Testis (tissue), 3 donors: ENCODE measurements around the gene HMX2. TPM values are rescaled to one million over a fixed set of nuclear protein-coding genes. Genes with fewer than 3 reads are reported as not detected.
"Not testable (repeated sequence)": the region's sequence is repeated elsewhere in the genome, so short reads cannot be mapped to it uniquely, and the experiment has no call there.

Source experiments
- DNase-seq: peaks from one replicate; pipeline ENCODE4 v3.0.0-alpha.2; 2019
- H3K27ac ChIP-seq, 2 donors: fragments of 200-600 bp; sonication (generic); one replicate each; pipeline ENCODE4 v1.5.1; 2019
- H3K27me3 ChIP-seq: fragments of 200-600 bp; sonication (generic); one replicate; pipeline ENCODE4 v1.5.1; 2019
- H3K36me3 ChIP-seq: fragments of 200-600 bp; sonication (generic); one replicate; pipeline ENCODE4 v1.5.1; 2017; ENCODE audit warnings: low read depth; ENCODE audit errors: missing control alignments
- H3K4me1 ChIP-seq: fragments of 200-600 bp; sonication (generic); one replicate; pipeline ENCODE4 v1.5.1; 2019
- H3K4me3 ChIP-seq, 2 donors: fragments of 200-600 bp; sonication (generic); one replicate each; pipeline ENCODE4 v1.5.1; 2017 to 2019
- H3K9me3 ChIP-seq: fragments of 200-600 bp; sonication (generic); one replicate; pipeline ENCODE4 v1.5.1; 2017
- CTCF ChIP-seq, 3 experiments: fragments of 450-650 bp in 2 of 3; fragments of 200-600 bp in 1 of 3; sonication (generic) in 1 of 3; IDR thresholded peaks; one replicate each; pipeline ENCODE4 v1.5.1; 2016 to 2019; ENCODE audit warnings: antibody characterized with exemption in 3 of 3, mild to moderate bottlenecking in 2 of 3, moderate library complexity in 1 of 3
- POLR2A ChIP-seq: fragments of 450-650 bp; IDR thresholded peaks from one replicate; pipeline ENCODE4 v1.6.1; 2017; ENCODE audit warnings: antibody characterized with exemption, mild to moderate bottlenecking, moderate library complexity
- WGBS, 2 donors: methylation state at CpG; one replicate each; pipeline ENCODE4 v1.1.5; 2018; 5-methylcytosine and 5-hydroxymethylcytosine counted together
- intact Hi-C: fragments of 100-400 bp; cut with DNase I; formaldehyde crosslinking; loops from one replicate; pipeline ENCODE4 v1.15.1; 2023; ENCODE audit warnings: low total_unique reads
- polyA plus RNA-seq: library from polyadenylated mRNA; stranded (reverse); fragments of 350-450 nt; fragmentation: Illumina TruSeq; extraction: RNeasy Lipid Tissue Mini Kit (QIAGEN cat#74804); gene quantifications from one replicate; pipeline ENCODE4 v1.2.3, GENCODE V29; 2014; ENCODE audit warnings: low read depth, low replicate concordance; ENCODE audit not compliant: insufficient read depth
- total RNA-seq, 2 donors: library from RNA; depleted of rRNA; stranded (reverse); fragments of >200 nt; gene quantifications; one replicate each; pipeline ENCODE4 v1.2.3, GENCODE V29; 2016

HMX2 gene
- total and polyA plus RNA-seq, 3 donors from 2014 or later: 0.19 to 0.47 TPM; not detected in 1

- Histone ChIP-seq H3K4me3 (no peak overlapping the region), H3K9me3 (no peaks in the 10 kb centered on the region), H3K27me3 (no peaks in the 10 kb centered on the region), H3K27ac (no peak overlapping the region), H3K36me3 (no peaks in the 10 kb centered on the region), H3K4me1 (no peaks in the 10 kb centered on the region)
- TF ChIP-seq POLR2A: no peak
- TF ChIP-seq CTCF (IDR thresholded peaks at IDR 0.05): no peak
- intact Hi-C loops: no loop called here
- no peak for DNase-seq
- WGBS, 2 donors: 71 to 76% methylated on average over 9 of the region's 9 CpGs
These were observed 27.8 kb downstream of the HMX2 start for GRCh38 chr10:123175389-123176387.

GRCh38 chr10:123178390-123178789, 30.5 kb downstream of the HMX2 start:
- H3K4me3 ChIP-seq, H3K9me3 ChIP-seq, intact Hi-C loops, H3K36me3 ChIP-seq, H3K4me1 ChIP-seq, DNase-seq, H3K27ac ChIP-seq, H3K27me3 ChIP-seq: not testable (repeated sequence)
- WGBS, 2 donors: 94 to 96% methylated on average over 4 of the region's 4 CpGs

- intact Hi-C loops: no loop called here
- Histone ChIP-seq H3K27me3 (no peaks in the 10 kb centered on the region), H3K27ac (no peak overlapping the region), H3K4me1 (no peaks in the 10 kb centered on the region), H3K4me3 (no peak overlapping the region), H3K9me3 (no peaks in the 10 kb centered on the region), H3K36me3 (no peaks in the 10 kb centered on the region)
- TF ChIP-seq POLR2A (no peak), CTCF (IDR thresholded peaks at IDR 0.05) (no peak)
- no peak for DNase-seq
- WGBS, 2 donors: 91 to 94% methylated on average over 7 of the region's 7 CpGs
These were observed 32.5 kb downstream of the HMX2 start for GRCh38 chr10:123180101-123181090.

GRCh38 chr10:123183724-123184123, 35.8 kb downstream of the HMX2 start:
- H3K4me1 ChIP-seq: no peaks in the 10 kb centered on the region
- TF ChIP-seq POLR2A (no peak), CTCF (IDR thresholded peaks at IDR 0.05) (no peak)
- H3K4me3 ChIP-seq: no peak overlapping the region
- DNase-seq: no peak
- H3K27me3 ChIP-seq: no peaks in the 10 kb centered on the region
- intact Hi-C loops: no loop called here
- no peak overlapping the region for H3K27ac ChIP-seq
- no peaks in the 10 kb centered on the region for H3K9me3 ChIP-seq
- 93 to 98% methylated on average over 2 of the region's 2 CpGs for WGBS, 2 donors
- no peaks in the 10 kb centered on the region for H3K36me3 ChIP-seq

GRCh38 chr10:123187781-123188180, 39.8 kb downstream of the HMX2 start:
- no peaks in the 10 kb centered on the region for H3K4me1 ChIP-seq
- TF ChIP-seq POLR2A: no peak
- no peak for TF ChIP-seq CTCF (IDR thresholded peaks at IDR 0.05)
- H3K27ac ChIP-seq: no peak overlapping the region
- 95% methylated on average over 5 of the region's 5 CpGs for WGBS, 2 donors
- no peaks in the 10 kb centered on the region for H3K36me3 ChIP-seq
- H3K4me3 ChIP-seq: no peak overlapping the region
- H3K9me3 ChIP-seq: no peaks in the 10 kb centered on the region
- H3K27me3 ChIP-seq: no peaks in the 10 kb centered on the region
- DNase-seq: no peak
- intact Hi-C loops: no loop called here
